Activated CD4-positive, alpha-beta T cell treated with anti-CD3 and anti-CD28 coated beads, Interleukin-10, Interleukin-2, amounts not matched to agents 100 ng/mL and 50 ng/mL, durations not matched to agents 16 hours and 8 hours (primary cell): ENCODE measurements around the gene PLGRKT.
"Not testable (repeated sequence)": the region's sequence is repeated elsewhere in the genome, so short reads cannot be mapped to it uniquely, and the experiment has no call there.

ENCODE experiments used
- DNase-seq: peaks from one replicate; pipeline ENCODE4 v3.0.0-alpha.2; 2020

PLGRKT gene

DNA sequence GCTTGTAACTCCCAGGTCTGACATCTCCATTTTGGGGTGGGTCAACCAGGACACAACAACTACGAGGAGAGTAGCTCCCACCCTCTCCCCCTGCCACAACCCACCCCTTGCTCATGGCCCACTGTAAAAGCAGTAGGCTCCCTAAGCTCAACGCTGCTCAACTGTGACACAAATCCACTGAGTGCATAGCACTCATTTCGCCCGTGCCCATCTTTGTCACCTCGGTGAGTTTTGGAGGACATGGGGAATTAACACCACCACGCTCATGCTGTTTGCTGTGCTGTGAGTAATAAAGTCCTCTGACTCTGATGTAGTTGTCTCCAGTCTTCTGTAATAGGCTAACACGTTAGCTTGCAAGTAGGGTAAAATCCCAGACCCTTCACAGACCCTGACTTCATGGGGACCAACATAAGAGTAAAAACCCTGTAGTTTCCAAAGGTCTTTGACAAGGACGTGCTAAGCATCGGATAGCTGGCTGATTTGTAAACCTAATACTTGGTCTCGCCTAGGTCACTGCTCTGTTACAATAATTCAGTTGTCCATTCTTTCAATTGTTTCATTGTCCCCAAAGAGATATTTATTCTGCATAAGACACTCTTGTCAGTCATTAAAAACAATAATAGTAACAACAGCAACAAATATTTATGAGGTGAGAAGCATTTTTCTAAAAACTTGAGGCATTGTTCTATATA is 7.7 kb downstream of the PLGRKT start:
- no peak for DNase-seq

DNA sequence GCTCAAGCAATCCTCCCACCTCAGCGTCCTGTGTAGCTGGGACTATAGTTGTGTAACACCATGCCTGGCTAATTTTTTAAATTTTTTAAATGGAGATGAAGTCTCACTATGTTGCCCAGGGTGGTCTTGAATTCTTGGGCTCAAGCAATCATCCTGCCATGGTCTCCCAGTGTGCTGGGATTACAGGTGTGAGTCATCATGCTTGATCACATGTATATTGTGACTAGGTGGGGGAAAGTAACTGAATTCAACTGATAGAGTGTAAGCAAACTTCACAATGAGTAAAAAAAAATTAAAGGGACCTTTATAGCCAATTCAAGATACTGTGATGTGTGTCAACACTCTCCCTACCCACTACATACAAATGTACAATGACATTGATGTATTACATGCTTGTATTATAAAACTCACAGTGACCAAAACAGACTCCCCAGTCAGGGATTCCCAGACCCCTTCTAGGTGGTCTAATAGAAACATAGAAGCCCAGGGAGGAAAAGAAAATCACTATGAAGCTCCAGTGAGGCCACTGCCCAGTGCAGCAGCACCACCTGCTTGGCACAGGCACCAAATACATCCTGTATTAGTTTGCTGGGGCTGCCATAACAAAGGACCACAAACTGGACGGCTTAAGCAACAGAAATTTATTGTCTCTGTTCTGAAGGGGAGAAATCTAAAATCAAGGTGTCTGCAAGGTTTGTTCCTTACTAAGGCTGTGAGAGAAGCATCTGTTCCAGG is 8.8 kb downstream of the PLGRKT start:
- no peak for DNase-seq

DNA sequence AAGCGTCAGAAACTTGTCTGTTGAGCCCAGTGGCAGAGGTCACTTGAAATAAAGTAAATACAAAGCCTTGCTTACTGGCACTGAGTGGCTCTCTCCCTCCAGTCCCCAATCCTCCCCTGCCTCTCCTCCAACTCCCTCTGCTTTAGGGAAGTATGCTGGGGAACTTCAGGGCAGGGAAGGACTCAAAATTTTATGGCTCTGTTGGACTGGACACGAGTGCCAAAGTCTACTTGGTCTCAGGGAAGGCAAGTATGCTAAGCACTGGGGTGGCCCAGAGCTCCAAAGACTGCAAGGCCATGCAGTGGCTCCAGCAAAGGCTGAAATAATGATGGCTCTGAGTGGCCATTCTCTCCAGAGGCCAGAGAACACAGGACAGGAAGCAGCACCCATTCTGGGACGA is 9.6 kb downstream of the PLGRKT start:
- no peak for DNase-seq

DNA sequence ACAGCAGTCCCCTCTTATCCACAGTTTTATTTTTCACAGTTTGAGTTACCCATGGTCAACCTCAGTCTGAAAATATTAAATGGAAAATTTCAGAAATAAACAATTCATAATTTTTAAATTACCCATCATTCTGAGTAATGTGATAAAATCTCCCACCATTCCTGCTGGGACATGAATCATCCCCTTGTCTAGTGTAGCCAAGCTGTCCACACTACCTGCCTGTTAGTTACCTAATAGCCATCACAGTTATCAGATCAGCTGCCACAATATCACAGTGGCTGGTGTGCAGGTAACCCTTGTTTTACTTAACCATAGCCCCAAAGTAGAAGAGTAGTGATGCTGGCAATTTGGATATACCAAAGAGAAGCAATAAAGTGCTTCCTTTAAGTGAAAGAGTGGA is 10.7 kb downstream of the PLGRKT start:
- no peak for DNase-seq

DNA sequence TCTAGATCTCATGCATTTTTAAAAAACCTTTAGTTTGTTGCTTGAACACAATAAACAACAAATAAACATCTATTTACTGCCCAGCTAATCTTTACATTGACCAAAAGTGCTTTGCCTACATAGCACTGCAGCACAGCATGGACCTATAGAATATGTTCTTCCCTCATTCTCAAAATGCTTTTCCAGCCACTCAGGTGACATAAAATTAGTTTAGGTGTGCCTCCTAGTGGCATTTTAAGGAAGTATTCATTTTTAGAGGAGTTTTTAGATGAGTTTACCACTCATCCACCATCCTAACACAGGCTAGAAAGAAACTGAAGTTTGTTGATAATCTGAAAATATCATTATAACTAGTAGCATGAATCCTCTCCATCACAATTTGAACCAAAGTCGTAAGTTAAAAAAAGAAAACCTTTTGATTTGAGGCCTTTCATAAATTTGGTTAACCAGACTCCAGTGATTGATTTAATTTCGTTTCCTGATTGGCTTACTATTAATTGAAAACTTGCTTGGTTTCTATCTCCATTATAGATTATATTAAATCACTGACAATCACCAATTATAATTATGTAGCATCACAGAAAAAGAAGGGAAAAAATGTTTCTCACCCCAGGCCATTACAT is 12.6 kb downstream of the PLGRKT start:
- peak; percentile 61 for DNase-seq

DNA sequence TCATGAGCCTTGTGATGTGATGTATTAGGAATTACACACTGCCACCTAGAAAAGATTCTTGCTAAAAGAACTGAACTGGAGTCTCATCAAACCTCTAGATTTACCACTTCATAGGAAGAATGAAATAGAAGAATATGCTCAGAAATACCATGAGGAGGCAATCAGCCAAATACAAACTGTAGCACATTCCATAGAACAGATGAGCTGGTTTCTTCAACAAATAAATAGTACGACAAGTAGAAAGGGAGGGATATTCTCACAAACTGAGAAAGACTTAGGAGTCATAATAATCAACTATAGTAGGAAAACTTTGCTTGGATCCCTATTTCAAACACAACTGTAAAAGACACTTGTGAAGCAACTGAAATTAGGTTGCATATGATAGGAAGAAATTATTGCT is 15.4 kb downstream of the PLGRKT start:
- DNase-seq, result no peak

DNA sequence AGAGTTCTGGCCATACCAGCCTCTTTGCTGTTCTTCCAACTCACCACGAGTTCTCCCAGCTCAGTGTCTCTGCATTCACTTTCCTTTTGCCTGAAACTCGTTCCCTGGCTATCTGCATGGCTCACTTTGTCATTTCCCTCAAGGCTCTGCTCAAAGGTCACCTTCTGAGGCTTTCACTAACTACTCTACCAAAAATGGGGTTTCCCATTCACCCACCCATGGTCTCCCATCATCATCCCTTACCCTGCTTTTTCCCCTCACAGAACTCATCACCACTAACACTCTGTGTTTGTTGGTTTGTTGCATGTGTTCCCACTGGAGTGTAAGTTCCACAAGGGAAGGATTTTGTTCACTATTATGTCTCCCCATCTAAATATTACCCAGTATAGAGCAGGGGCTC is 16.6 kb downstream of the PLGRKT start:
- DNase-seq, result no peak

DNA sequence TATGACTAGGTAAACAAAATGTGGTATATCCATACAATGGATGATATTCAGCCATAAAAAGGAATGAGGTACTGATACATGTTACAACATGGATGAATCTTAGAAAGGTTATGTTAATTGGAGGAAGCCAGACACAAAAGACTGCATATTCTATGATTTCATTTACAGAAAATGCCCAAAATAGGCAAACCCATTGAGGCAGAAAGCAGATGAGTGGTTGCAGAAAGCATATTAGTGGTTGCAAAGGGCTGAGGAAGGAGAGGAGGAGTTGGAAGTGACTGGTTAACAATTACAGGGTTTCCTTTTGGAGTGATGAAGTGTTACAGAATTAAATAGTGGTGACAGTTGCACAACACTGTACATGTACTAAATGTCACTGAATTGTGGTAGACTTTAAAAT is 17.7 kb downstream of the PLGRKT start:
- no peak for DNase-seq

DNA sequence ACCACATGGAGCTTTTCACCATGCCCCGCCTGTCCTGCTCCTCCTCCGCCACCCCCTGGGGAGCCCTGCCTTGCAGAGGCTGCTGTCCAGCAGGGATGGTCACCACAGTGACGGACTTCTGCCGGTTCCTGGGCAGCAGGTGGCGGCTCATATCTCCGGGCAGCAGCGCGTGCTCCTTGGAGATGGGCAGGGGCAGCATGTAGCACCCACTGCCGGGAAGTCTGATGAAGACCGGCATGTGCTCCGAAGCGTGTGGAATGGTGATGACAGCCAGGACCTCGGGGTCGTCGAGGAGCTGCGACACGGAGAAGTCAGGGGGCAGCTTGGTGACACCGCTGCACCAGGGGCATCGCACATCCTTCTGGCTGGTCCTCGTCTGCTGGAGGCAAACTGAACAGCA is 19.2 kb downstream of the PLGRKT start:
- DNase-seq, result no peak

DNA sequence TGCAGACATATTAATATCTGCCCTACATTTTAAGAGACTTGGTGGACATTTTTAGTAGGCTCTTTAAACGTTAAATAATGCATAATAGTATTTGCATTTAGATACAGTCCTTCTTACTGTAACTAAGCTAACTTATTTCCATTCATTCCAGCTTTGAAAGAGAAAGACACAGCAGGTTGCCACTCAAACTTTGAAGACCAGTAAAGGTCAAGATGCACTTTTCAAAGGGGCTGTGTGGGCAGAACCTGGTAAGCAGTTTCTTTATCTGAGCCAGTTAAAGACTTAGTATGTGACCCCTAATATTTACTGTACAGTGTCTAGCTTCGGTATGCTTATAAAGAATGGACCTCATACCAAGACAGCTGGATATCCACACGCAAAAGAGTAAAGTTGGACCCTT is 20.8 kb downstream of the PLGRKT start:
- DNase-seq, result no peak

DNA sequence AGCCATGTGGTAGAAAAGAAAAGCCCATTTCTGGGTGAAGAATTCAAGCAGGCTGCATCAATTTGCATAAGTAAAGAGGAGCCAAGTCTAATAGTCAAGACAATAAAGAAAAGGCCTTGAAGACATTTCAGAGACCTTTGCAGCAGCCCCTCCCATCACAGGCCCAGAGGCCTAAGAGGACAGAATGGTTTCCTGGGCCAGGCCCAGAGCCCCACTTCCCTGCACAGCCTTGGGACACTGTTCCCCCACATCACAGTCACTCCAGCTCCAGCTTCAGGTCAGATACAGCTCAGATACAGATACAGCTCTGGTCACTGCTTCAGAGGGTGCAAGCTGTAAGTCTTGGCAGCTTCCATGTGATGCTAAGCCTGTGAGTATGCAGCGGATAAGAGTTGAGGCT is 29.1 kb downstream of the PLGRKT start:
- DNase-seq, result no peak

DNA sequence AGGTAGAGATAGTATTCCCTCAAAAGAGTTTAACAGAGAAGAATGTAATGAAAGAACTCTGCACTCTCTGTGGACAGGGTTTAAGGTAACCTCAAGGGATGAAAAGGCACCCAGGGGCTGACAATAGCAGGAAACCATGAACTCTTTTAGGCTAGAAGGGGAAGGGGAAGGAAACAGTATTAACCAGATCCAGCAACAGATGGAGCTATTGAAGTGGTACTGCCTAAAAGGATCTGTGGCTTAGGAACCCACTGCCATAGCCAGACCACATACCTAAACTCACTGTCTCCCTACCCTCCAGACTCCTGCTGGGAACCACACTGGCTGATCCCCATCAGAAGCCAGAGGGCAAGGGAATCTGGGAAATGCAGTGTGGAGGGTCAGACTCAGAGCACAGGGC is 35.5 kb downstream of the PLGRKT start:
- DNase-seq, result no peak

DNA sequence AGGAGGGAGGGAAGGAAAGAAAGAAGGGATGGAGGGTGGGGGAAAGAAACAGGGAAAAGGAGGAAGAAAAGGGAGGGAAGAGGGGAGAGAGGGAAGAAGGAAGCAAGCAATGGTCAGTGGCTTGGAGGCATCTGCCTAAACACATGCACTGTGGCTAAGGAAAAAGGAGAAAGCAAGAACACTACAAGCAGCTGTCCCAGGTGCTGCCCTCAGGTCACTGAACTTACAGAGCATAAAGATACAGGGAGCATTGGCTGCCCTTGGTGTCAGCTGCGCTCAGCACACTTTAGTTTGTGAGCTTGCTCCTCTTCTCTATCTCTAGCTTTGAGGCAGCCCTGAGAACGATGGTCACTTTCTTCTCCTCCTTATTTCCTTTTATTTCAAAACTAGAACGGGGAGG is 40.2 kb downstream of the PLGRKT start:
- DNase-seq, result not testable (repeated sequence)

DNA sequence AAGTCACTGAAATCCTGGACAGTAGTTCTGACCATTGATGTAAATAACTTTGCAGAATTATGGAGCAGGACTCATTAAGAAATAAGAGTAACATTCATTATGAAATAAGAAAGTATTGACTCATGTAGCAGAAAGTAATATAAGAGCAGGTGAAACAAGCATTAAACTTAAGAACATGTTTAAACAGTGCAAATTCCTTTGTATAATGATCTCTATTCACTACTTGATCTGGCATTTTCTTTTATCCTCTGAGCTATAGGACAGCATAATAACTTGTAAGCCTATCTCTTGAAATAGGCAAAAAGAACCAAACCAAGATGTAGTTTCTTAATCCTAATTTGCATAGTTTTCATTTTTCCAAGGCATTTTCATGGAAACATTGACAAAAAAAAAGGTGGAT is 42.3 kb downstream of the PLGRKT start:
- no peak for DNase-seq

DNA sequence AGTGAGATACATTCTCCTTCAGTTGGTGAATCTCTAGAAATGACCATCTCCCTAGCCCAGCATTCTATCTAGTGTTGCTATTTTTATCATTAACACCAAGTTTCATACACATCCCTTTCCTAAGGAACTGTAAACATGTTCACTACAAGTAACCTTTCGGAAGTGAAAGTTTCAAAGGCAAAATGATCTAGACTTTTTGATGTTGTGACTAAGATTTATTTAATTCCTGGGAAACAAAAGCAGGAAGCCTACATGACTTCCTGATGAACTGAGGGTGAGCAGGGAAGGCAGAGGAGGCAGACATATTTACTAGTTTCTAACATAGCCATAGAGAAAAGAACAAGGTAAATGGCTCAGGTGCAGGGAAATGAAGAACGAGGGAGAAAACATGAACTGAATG is 43.7 kb downstream of the PLGRKT start:
- not testable (repeated sequence) for DNase-seq

DNA sequence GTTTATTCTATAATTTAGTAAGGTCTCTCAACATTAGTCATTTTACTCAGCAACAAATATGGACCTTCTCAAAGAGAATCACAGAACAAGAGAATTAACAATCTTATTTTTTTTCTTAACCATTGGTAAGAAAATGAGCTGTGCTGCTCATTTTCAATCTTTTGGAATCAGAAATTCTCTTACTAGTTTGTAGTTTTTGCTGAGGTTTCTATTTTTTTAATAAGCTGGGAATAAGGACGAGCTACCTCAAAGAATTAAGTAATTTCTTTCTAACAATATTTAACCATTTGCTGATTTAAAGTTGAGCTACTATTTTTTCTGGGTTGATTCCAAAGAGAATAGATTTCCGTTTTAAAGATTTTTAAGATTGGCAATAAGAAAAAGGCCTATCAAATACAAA is 44.2 kb downstream of the PLGRKT start:
- DNase-seq, result no peak

DNA sequence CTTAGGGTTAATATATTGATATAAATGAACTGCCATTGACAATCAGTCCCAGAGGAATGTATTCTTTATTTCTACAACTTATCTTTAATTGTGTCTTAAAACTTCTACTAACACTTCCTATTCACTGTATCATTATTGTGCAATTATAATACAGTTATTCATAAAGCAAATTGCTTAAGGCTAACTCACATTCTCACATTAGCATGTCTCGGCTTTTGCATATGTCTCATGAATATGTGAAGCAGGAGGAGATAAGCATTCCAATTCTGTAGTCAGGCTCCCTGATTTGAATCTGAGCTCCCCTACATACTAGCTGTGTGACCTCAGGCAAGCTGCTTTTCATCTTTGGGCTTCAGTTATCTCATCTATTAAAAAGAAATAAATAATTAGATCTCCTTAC is 45.4 kb downstream of the PLGRKT start:
- no peak for DNase-seq

DNA sequence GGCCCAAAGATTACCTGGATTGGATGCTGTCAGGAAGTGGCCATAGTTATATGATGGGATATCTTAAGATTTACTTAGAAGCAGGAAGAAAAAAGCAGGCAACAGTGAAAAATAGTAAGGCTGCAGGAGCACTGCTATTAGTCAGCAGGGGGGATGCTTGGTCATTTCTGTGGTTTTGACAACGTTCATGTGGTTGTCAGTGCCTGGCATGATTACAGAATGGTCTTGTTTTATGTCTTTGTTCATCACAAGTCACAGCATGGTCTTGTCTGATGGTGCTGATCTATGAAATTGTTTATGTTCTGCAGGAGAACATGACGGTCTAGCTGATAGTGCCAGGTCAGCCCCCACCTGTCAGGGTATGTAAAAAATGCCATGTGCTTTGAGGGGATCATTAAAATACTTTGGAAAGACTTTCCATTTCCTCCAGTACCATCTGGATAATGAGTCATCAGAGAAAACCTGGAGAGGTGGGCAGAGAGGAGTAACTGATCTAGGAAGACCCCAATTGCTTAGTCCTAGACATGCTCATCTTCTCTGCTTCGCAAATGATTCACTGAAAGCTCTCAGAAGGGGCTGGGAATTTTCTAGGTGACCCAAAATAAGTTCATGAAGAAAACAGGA is 48.5 kb downstream of the PLGRKT start:
- DNase-seq, result peak; percentile 88

DNA sequence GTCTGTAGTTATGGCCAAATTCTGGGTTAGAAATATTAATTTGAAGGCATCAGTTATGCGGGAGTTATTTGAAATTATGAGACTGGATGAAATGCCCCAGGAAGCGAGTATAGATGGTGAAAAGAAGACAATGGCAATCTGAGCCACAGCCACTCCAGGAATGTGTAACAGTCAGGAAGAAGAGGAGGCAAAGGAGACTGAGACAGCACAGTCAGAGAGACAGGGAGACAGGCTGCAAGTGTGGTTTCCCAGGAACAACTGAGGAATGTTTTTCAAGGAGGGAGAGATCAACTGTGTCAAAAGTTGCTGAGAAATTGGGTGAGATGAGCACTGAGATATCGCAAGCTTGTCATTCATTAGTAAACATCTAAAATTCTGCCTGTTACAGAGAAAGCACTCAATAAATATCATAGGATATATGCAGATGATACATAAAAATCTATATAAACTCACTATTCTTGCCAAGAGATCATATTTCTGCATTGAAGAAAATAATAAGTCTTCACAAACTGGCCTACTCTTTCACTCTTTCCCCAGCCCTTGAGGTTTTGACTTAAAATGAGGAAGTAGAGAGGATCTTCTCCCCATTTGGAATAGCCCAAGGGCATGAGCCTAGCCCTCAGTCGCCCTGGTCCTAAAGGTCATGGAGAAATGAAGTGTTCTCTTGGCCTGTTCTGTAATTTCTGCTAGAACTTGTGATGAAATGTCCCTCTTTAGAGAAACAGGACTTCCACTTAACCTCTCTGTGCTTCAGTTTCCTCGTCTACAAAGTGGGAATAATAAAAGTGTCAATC is 49.5 kb downstream of the PLGRKT start:
- no peak for DNase-seq

DNA sequence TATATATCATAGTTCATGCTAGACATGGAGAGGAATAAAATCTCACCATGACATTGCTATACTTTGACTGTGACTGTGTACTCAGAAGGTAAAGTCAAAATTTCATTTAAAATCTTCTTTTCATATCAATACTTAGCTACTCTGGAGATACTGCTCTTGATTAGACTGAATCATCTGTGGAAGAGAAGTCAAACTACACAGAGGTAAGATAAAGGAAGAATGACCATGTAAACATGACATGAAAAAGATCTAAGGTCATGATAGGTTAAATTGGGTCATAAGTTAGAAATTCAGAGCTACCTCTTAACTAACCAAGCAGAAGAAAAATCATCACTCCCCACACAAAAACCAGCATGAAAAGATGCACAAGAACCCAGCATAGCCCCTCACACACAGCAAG is 53.3 kb downstream of the PLGRKT start:
- DNase-seq, result no peak

DNA sequence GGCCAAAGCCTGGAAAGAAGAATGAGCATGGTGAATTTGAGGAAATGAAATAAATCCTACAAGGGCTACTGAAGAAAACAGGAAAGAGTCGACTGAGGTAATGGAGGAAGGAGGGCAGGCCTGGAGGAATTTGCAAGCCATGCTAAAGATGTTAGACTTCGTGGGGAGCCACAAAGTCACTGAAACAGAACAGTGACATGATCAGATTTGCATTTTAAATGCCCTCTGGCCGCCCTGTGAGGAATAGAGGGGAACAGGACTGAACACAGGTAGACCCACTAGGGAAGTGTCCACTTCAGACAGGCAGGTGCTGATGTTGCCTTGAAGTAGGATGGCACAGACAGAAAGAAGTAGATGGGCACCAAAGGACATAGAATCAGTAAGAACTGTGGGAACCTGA is 55.2 kb downstream of the PLGRKT start:
- DNase-seq, result no peak

DNA sequence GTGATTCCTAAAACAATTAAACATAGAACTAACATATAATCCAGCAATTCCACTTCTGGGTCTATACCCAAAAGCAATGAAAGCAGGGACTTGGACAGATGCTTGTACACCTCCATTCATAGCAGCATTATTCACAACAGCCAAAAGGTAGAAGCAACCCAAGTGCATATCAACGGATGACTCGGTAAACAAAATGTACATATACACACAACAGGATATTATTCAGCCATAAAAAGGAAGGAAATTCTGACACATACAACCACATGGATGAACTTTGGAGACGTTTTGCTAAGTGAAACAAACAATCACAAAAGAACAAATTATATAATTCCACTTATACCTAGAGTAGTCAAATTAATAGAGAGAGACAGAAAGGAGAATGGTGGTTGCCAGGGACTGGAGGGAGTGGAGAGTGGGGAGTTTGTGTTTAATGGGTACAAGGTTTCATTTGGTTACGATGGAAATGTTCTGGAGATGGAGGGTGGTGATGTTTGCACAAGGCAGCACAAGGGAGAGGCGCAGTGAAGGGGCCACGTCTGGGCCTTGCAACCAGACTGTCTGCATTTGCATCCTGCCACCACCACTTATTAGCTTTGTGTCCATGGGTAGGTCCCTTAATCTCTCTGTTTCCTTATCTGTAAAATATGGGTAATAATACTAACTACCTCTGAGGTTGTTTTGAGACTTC is 61.8 kb downstream of the PLGRKT start:
- peak; percentile 53 for DNase-seq
